GM12891 (cell line): ENCODE data around the gene ZNF79.
A peak's percentile ranks its signal among the peaks of the same experiment; 100 is the strongest.

Experiments used
- DNase-seq: peaks from one replicate; pipeline ENCODE4 v3.0.0; 2011; ENCODE audit warnings: low spot score; ENCODE audit not compliant: insufficient read length
- FAIRE-seq: peaks from 2 replicates; lab custom pipeline; 2011; peaks lifted over from hg19 to GRCh38; lab: Jason Lieb, UNC
- PAX5 ChIP-seq: IDR thresholded peaks from 2 replicates; pipeline ENCODE4 v1.6.1; 2011; ENCODE audit warnings: low read length, moderate library complexity, mild to moderate bottlenecking; ENCODE audit not compliant: insufficient read depth, severe bottlenecking
- POLR2A ChIP-seq: IDR thresholded peaks from 2 replicates; pipeline ENCODE4 v1.6.1; 2011; ENCODE audit warnings: low read depth, low read length, control low read depth
- POLR2AphosphoS5 ChIP-seq: IDR thresholded peaks from 2 replicates; pipeline ENCODE4 v1.6.1; 2011; ENCODE audit warnings: low read depth, low read length, control low read depth
- POU2F2 ChIP-seq: IDR thresholded peaks from 2 replicates; pipeline ENCODE4 v1.6.1; 2011; ENCODE audit warnings: low read depth, mild to moderate bottlenecking, control low read depth, low read length, moderate library complexity
- SPI1 ChIP-seq: IDR thresholded peaks from 2 replicates; pipeline ENCODE4 v1.6.1; 2011; ENCODE audit warnings: low read depth, low read length, control low read depth
- TAF1 ChIP-seq: IDR thresholded peaks from 2 replicates; pipeline ENCODE4 v1.6.1; 2011; ENCODE audit warnings: low read depth, low read length, control low read depth

Gene ZNF79

DNA sequence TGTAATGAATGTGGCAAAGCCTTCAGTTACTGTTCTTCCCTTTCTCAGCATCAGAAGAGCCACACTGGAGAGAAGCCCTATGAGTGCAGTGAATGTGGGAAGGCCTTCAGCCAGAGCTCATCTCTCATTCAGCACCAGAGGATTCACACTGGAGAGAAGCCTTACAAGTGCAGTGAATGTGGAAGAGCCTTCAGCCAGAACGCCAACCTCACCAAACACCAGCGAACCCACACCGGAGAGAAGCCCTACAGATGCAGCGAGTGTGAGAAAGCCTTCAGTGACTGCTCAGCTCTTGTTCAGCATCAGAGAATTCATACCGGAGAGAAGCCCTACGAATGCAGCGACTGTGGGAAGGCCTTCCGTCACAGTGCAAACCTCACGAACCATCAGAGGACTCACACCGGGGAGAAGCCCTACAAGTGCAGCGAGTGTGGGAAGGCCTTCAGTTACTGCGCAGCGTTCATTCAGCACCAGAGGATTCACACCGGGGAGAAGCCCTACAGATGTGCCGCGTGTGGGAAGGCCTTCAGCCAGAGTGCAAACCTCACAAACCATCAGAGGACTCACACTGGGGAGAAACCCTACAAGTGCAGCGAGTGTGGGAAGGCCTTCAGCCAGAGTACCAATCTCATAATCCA, 20.2 kb downstream of the ZNF79 start:
- TF ChIP-seq POLR2AphosphoS5 (peak; percentile 25; the same call in 1 of the 2 replicates), SPI1 (no peak), TAF1 (no peak), POU2F2 (peak; percentile 65; the same call in 1 of the 2 replicates)
- DNase-seq (no peak), FAIRE-seq (no peak)

DNA sequence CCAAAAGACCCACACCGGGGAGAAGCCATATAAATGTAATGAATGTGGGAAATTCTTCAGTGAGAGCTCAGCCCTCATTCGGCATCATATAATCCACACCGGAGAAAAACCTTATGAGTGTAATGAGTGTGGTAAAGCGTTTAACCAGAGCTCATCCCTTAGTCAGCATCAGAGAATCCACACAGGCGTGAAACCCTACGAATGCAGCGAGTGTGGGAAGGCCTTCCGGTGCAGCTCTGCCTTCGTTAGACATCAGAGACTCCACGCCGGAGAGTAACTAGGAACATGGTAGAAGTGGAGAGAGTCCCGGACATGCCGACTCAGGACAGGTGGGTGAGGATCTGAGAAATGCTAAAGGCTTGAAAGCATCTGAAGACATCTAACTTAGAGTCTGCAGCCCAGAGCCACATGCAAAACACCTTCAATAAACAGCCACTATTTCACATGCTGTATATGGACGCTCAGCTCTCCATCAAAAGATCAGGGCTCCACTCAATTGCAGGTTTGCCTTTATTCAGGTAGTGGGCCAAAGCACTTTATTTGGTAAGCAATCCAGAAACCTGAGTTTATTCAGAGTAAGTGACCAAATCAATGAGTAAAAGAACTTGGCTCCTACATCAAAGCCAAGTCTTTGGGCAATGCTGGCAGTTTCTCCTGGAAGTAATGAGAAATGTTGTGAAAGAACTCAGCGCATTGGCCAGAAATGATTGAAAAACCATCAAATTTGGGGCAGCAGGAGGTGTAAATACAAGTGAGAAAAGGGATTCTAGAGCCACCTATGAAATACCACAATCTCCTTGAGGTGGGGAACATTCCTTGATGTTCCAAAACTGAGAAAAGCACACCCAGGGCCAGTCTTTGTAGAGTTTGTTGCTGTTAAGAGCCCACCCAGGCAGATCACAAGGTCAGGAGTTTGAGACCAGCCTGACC, 21.0 kb downstream of the ZNF79 start:
- FAIRE-seq (no peak), DNase-seq (no peak)
- TF ChIP-seq TAF1 (no peak), POU2F2 (0 out of 2 replicates have a peak, but pooled peaks have one; percentile 3), POLR2A (no peak; the same call in 1 of the 2 replicates), POLR2AphosphoS5 (peak; percentile 15; the same call in 1 of the 2 replicates), SPI1 (no peak), PAX5 (no peak)

DNA sequence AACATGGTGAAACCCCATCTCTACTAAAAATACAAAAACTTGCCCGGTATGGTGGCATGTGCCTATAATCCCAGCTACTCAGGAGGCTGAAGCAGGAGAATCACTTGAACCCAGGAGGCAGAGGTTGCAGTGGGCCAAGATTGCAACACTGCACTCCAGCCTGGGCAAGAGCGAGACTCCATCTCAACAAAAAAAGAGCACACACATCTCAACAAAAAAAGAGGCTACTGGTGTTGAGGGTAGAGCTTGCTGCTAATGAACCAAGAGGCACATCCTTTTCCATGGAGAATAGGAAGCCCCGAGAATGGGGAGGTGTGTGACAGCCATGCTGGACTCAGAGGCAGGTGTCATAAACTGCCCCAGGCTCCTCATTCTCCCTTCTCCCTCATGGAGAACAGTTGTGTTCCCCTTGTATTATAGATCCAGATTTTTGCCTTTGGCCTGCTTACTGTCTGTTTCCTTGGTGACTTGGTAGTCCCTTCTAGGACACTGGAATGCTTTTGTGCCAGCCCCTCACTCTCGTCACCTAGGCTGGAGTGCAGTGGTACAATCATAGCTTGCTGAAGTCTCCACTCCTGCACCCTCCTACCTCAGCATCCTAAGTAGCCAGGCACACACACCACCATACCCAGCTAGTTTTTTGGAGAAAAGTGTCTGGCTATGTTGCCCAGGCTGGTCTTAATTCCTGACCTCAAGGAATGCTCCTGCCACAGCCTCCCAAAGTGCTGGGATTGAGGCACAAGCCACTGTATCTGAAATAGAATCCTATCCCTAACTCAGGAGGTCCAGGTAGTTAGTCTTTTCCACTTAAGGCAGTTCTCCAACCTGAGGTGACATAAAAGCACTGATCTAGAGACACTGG, 21.9 kb downstream of the ZNF79 start:
- FAIRE-seq, result no peak
- DNase-seq, result no peak

DNA sequence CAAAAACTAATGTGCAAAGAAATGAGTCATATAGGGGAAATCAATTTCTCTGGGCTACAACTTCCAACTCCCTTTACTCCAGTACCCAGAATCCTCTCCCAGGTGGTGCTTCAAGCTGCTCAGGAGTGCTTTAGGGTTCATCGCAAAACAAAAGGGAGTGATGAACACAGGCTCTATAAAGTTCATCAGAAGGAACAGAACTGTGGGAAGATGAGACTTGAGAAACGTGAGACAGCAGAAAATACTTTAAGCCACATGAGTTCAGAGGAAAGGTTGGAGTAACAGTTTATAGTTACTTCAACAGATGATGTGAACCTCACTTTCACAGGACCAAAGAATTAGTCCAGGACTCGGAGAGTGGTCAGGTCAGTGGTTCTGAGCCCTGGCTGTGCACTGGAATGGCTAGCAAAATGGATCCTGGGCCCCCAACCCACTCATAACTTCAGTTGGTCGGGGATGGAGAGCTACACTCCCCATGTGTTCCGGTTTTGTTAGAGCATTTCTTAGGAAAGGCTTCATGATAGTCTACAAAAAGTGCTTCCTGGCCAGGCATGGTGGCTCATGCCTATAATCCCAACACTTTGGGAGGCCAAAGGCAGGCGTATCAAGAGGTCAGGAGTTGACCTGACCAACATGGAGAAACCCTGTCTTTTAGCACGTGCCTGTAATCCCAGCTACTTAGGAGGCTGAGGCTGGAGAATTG, 22.7 kb downstream of the ZNF79 start:
- FAIRE-seq, result no peak

More for the DNA sequence above, 21.9 kb downstream of the ZNF79 start:
- TF ChIP-seq POLR2AphosphoS5, result peak; percentile 79
- TF ChIP-seq POLR2A, result peak; percentile 58; the same call in 1 of the 2 replicates
- no peak for TF ChIP-seq POU2F2

DNA sequence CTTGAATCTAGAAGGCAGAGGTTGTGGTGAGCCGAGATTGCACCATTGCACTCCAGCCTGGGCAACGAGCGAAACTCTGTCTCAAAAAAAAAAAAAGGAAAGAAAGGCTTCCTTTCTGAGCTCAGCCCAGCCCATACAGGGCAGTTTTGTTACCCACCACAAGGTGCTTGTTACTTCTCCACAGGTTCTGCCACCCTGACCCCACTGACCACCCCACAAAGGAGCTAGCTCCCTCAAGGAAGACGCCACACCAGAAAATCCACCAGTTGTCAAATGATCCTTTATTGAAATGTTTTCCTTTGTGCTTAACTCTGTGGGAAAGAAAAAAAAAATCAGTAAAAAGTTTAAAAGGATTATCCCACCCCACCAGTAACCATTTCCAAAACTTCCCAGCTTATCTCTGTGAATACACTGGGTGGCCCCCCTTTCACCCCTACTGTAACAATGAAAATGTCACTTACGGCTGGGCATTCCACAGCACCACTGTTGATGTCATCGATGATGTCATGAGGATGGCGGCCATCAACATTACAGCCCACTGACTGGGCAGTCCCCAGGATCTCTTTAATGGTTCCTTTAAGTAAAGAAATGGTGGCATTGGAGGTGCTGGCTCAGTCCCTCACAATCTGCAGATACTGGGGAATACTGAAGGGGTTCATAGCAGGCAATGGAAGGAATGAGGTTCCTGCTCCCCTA, 23.4 kb downstream of the ZNF79 start:
- DNase-seq, result no peak
- no peak for FAIRE-seq
- TF ChIP-seq POLR2A (no peak), PAX5 (no peak), POLR2AphosphoS5 (no peak; the same call in 1 of the 2 replicates), SPI1 (no peak), TAF1 (no peak), POU2F2 (no peak)

More for the DNA sequence above, 22.7 kb downstream of the ZNF79 start:
- DNase-seq, result no peak
- peak; percentile 64; the same call in 1 of the 2 replicates for TF ChIP-seq POLR2A
- 0 out of 2 replicates have a peak, but pooled peaks have one; percentile 14 for TF ChIP-seq POLR2AphosphoS5
- no peak for TF ChIP-seq POU2F2

DNA sequence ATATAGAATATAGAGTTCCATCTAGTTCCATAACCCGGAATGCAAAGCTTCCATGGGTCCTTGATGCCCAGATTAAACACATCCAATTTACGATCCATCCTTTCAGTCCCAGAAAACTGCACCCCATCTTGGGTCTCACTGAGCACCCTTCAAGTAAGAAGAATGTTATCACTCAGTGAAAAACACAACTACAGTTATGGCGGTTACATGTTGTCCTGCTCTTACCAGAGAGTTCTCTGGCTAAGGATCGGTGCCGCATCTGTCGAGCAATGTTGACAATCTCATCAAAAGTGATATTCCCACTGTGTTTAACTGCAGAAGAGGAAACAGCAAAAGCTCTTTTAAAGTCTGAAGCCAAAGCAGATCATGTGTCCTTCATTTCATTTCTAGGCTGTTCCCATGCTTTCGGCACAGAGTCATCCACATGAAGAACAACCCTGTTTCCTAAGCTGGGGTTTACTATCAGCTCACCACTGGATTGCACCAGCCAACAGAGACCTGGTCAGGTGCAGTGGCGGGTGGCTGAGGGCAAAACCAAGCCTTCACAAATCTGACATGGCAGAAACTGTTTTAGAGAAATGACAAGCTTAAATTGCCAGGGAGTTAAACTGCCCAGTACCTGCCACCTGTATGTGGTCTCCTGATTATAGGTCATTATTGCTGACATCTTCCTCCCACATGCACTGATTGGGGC, 24.1 kb downstream of the ZNF79 start:
- DNase-seq, result no peak
- no peak for FAIRE-seq
- TF ChIP-seq TAF1, result no peak
- no peak for TF ChIP-seq POLR2A
- TF ChIP-seq POLR2AphosphoS5, result no peak; the same call in 1 of the 2 replicates
- no peak for TF ChIP-seq PAX5
- TF ChIP-seq POU2F2, result no peak
- TF ChIP-seq SPI1, result no peak

DNA sequence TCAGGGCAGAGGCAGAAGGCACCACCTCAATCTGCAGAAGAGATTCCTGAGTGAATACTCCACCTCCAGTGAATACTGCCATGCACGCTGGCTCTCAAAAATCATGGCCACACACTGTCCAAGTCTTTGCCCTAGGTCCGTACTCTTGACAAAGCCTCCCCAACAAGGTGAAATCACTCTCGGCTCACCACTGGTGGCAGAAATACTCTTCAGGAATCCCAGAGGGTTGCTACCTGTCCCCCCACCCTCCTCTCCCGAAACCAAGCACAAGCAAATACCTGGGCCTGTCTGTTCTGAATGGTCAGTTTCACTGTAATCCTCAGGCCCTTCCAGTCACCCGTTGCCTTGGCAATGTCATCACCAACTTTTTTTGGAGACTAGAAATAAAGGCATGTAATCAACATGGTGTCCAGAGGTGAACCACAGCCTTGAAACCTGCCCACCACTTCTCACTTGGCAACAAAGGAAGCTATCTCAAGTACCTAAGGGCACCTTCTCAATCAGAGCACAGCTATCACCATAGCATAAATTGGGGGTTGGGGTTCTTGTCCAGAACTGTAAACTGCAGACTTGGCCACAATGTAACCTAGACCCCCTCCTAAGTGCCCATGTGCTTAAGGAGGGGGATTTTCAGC, 25.3 kb downstream of the ZNF79 start:
- DNase-seq, result no peak
- peak; percentile 40 for FAIRE-seq
- peak; percentile 27; the same call in 1 of the 2 replicates for TF ChIP-seq POU2F2
- no peak for TF ChIP-seq PAX5
- TF ChIP-seq POLR2A, result peak; percentile 59; the same call in 1 of the 2 replicates
- TF ChIP-seq POLR2AphosphoS5, result no peak
- no peak for TF ChIP-seq SPI1
- TF ChIP-seq TAF1, result no peak

DNA sequence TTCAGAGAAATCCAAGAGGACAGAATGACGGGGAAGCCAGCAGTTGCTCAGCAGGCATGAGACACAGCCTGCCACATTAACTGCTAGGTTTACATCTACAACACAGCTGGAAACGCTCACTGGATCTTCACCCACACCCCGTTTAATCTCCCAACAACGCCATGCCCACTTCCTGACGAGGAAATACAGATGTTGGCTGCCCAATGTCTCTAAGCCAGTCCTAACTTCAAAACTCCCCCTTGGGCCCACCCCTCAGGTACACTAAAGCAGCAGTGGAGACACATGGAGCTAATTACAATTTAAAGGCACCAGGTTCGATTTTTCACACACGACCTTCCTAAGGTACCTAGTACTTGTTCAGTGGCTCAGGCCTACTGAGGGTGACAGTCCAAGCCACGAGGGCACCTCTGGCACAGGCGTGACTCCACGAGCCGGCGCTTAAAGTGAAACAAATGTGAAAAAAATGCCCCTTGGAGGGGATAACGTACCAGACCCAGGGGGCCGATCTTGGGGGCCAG, 26.1 kb downstream of the ZNF79 start:
- peak; percentile 40 for FAIRE-seq
- DNase-seq, result no peak

More for the DNA sequence above, 26.1 kb downstream of the ZNF79 start:
- TF ChIP-seq TAF1 (0 out of 2 replicates have a peak, but pooled peaks have one; percentile 9), POLR2A (no peak; the same call in 1 of the 2 replicates), POU2F2 (no peak), POLR2AphosphoS5 (no peak), PAX5 (no peak), SPI1 (no peak)
